Activated CD4-positive, alpha-beta T cell treated with anti-CD3 and anti-CD28 coated beads, Interleukin-2, amount 50 U/mL, for 24 hours (primary cell): ENCODE data around the gene OR6S1.
"Not testable (repeated sequence)": the region's sequence is repeated elsewhere in the genome, so short reads cannot be mapped to it uniquely, and the experiment has no call there.

ENCODE experiments used
- DNase-seq, 2 donors: peaks; one replicate each; pipeline ENCODE4 v3.0.0-alpha.2; 2020; ENCODE audit warnings: low read depth in 1 of 2, low spot score in 1 of 2

OR6S1 gene

DNA sequence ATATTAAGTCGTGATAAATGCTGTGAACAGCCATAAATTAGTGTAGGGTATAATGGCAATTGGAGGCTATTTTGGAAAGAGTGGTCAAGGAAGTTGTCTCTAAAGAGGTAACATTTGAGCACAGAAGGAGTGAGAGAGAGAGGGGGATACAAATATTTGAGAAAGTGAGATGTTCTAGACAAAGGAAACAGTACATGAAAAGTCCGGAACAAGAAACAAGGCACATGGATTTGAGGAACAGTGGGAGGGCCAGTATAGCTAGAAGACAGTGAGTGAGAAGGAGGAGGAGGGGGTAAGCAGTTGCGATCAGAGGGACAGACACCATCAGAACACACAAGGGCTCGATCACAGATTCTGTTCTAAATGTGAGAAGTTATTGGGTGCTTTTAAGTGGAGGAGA is 30.2 kb downstream of the OR6S1 start:
- DNase-seq: no peak

DNA sequence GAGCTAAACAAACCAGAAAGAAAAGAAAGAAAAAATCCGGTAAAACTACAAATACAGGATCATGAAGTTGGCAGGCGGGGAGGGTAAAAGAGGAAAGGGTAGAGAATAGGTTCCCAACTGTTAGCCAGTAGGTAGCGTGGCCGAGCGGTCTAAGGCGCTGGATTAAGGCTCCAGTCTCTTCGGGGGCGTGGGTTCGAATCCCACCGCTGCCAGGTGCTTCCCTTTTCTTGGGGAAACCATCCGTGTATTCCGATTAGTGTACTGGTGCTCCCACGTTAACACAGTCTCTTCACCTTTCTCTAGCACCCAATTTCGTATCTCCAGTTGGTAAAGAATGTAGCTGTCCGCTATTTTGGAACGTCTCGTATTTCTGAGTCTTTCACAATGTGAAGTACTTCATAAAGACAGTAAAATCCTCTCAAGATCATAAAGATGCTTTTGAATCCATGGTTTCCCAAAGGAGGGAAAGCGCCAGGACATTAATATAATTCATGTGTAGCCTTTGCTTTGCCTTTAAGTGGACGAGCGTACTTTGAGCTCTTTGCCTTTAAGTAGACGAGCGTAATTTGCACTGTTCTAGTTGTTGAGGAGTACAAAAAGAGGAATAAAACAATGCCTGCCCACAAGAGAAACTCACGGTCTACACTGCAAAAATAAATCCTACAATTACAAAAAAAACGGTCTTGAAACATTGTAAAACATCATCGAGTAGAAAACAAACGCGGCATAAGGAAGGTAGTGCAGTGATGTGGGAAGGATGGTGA is 31.3 kb downstream of the OR6S1 start:
- peak; percentile 61 to 76 for DNase-seq

DNA sequence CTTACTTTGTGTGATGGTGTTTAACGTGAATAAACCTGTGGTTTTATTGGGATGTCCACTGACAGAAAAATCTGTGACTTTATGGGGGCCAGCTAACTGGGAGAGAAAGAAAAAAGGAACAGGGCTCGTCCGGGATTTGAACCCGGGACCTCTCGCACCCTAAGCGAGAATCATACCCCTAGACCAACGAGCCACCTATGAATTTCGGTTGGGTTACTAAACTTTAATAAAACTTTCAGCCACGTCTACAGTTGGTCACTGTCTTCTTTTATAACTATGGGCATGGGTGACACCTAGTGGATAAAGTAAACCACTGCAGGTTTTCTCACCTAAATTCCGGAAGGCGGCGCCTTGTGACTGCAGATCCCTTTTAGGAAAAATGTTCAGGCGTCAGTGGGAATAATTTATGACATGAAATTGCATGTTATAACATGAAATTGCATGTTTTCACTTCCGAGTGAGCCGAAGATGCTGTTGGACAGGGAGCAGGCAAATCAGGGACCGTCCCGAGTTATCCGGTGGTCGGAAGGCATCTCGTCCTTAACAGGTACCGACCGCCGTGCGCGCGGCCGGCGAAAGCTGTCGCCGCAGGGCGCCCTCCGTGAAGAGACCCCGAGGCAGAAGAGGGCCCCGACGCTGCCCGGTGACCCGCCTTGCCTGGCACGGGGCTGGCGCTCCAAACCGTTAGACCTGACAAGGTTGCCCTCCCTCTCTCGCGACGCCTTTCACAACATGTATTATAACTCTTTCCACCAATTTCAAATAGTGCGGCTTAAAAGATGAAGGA is 32.1 kb downstream of the OR6S1 start:
- DNase-seq: peak; percentile 44 to 73

DNA sequence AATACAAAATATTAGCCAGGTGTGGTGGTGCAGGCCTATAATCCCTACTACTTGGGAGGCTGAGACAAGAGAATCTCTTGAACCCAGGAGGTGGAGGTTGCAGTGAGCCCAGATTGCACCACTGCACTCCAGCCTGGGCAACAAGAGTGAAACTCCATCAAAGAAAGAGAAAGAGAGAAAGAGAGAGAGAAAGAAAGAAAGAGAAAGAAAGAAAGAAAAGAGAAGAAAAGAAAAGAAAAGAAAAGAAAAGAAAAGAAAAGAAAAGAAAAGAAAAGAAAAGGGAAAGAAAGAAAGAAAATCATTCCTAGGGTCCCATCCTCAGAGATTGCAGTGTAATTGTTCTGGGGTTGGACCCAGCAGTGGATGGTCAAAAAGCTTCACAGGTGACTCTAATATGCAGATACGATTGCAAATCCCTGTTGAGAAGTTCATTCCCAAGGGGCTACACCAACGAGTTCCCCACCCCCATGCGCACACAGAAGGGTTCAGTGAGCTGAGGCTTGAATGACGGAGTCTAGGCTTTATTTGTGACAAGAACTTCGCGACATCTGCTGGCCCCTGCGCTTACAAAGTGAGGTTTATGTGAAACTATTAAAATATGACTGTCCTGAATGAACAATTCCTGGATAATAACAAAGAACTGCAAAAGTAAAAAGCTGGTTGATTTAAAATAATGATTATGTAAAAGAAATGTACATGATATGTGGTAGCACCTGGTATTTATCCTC is 32.9 kb downstream of the OR6S1 start:
- DNase-seq: no peak

DNA sequence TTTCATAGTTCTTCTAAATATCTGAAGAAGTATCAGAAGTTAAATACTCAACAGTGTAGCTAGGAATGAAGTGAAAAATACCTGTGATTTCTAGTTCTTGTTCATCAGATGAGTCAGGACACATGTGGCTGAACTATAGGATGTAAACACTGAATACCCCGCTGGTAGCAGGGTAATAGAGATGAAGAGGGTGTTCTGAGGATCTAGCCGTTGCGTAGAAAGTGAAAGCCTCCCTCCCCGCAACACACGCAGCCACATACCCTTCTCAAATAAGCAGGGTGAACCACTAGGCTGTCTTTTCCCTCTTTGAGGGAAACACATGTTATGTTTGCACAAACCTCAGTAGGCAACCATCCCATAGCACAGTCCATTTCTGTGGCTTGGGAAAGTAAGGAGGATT is 33.9 kb downstream of the OR6S1 start:
- DNase-seq: no peak

DNA sequence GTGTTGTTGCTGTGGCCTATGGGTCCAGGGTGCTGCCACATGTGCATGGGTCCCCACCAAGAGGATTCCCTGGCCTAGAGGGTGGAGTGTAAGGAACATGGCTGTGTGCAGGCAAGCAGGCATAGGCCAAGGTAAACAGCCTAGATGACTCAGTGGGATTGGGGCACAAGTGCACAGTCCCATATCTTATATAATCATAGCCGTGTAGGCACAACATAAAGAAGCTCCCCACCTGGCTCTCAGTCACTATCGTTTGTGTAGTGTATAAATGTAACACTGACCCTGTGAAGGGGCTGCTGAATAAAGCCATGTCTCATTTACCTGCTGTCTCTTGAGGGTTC is 34.6 kb downstream of the OR6S1 start:
- DNase-seq: no peak

DNA sequence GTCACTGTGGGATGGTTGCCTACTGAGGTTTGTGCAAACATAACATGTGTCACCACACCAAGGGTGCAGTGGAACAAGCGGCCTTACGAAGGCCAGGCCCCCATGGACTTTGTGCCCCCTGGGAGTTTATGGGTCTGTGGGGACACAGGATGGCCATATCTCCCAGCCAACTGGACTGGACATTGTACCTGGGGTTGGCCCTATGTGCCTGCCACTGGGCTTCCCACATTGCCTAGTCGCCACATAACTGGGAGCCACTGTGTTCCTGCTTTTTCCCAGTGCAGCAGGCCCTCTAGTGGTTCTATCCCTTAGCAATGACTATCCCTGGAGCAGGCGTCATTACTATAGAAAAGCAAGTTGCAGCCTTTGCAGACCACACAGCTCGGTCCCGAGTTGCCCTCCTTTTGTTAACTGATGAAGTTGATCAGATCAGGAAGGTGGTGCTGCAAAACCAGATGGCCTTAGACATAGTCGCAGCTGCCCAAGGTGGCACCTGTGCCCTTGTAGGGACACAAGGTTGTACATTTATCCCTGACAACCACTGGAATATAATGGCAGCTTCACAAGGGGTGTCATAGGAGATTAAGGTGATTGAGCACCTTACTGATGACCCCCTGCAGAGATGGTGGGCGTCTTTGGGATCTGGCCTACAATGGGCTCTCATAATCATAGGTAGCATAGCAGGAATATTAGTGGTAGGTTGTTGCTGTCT is 35.1 kb downstream of the OR6S1 start:
- no peak for DNase-seq

DNA sequence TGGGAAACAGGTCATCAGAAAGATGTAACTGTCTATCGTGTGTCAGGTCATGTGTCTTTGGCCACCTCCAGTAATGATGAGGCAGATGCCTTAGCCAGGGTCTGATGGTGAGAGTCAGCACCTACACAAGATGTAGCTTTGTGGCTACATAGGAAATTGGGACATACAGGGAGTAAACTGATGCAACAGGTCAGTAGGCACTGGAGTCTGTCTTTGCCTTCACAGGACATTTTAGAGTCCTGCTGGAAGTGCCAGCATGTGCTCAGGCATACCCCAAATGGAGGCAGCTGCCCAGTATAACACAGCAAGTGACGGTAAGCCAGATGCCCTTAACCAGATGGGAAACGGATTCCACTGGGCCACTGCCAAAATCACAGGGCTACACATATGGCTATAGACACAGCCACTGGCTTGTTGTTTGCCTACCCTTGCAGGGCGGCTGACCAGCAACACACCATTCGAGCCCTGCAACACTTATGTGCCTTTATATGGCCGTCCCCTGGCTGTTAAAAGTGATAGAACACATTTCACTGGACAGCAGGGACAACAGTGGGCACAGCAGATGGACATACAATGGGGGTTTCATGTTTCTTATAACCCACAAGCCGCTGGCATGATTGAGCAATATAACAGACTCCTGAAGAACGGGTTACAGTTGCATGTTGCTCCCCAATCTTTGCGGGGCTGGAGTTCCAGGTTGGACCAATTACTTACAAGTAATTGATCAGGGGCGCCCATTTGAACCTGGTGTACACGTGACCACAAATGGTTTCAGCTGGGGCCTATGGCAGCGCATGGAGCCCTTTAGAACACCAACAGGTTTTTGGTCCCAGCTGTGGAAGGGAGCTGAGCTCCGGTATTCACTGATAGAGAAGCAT is 37.4 kb downstream of the OR6S1 start:
- no peak for DNase-seq

DNA sequence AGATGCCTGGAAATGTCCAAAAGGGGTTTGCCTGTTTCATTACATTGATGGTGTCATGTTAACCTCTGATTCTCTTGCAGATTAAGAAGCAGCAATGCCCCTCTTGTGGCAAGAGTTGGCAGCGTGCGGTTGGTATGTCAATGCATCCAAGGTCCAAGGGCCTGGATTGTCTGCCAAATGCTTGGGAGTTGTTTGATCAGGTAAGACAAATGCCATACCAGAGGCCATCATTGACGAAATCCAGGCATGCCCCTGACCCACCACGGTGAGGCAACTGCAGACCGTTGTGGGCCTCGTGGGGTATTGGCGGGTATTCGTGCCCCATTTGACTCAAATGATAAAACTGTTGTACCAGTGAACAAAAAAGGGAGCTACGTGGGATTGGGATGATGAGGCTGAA is 38.9 kb downstream of the OR6S1 start:
- no peak for DNase-seq

DNA sequence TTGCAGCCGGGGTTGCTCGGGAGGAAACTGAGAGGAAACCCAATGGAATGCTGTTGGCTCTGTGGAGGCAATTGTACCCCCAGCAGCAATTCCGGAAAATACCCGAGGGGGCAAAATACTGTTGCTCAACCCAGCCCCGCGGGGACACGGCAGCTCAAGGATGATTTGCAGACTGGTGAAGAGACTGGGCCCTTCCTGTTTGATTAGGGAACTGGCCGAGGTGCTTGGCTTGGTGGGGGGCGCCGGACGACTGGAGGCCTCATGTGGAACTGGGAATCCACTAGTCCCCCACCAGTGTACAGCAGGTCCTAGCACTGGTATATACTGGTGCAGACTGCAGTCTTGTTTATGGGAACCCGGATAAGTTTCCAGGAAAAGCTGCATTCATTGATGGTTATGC is 40.0 kb downstream of the OR6S1 start:
- DNase-seq: no peak

DNA sequence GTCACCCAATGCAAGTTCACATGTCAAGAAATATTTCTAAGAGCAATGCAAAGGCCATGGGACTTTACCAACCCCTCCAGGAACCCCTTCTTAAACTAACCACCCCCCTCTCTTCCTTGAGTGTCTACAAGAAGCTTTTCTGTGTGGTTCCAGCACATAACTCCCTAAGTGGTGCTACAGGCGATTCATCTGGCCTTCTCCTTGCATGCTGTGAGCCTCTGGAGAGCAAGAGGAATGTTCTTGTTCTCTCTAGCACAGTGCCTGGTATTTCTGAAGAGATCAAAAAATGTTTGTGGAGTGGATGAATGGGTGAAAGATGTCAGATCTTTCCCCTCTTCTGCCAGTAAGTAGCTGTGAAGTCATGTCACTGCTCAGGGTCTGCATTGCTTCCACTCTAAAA is 44.4 kb downstream of the OR6S1 start:
- no peak for DNase-seq

DNA sequence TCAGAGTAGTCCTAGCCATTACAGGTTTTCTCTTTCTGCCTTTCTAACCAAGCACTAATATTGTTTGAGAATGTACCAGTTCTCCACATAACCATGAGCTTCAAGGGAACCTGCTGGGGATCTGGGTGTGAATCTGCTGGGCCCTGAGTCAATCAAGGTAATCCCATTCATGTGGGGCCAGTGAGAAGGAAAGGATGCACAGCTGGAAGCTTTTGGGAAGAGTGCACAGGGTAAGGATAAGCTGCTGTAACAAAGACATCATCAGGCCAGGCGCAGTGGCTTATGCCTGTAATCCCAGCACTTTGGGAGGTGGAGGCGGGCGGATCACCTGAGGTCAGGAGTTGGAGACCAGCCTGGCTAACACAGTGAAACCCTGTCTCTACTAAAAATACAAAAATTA is 45.8 kb downstream of the OR6S1 start:
- DNase-seq: not testable (repeated sequence)

DNA sequence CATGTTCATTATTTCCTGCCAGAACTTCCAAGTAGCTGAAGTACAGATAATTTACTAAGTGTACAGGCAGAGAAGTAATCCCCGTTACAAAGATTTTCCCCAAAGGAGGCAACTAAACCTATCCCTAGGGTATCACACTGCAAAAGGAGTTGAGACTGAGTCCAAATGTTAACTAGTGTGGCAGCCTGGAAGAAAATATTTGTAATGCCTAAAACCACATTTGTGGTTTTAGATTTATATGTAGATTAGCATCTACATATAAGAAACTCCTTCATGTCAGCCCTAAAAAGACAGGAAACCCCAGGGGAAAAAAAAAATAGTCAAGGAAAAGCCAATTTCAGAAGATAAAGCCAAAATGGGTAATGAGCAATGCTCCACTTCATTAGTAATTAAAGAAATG is 48.9 kb downstream of the OR6S1 start:
- DNase-seq: no peak

DNA sequence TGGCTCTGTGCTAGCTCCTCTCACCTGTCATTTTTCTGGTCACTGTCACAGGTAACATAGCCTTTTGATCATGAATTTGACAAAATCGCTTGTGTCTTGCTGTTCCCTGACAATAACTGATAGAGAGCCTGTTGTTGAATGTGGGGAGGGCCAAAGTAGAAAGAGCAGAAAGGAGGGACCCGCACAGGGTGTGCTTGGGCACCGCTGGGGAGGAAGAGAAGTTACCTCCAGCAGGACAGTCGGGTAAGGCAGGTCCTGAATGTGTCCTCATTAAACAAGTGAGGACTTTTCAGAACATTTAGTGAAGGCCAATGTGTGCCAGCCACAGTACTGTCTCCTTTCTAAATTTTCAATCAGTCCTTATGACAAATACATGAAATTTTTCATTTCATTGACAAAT is 50.3 kb downstream of the OR6S1 start, which contains the start of gene RNASE12:
TSS of gene RNASE12 (minus strand) at position 142 of the 400 bp plus-strand sequence. CDS start 653 bp downstream, outside the sequence.
- no peak for DNase-seq
